ENCODE data around the gene CCNF.
"Not testable (repeated sequence)": the region's sequence is repeated elsewhere in the genome, so short reads cannot be mapped to it uniquely, and the experiment has no call there.

Gene CCNF

GRCh38 chr16:2476741-2477140 lies 47.5 kb downstream of the CCNF start:
- peak overlapping the region; percentile 76 for H3K4me3 Mint-ChIP-seq
- no peak overlapping the region for H3K27ac Mint-ChIP-seq
- peaks cover 21% of the 10 kb centered on the region for H3K4me1 Mint-ChIP-seq
- H3K9me3 Mint-ChIP-seq, result no peaks in the 10 kb centered on the region
- DNase-seq, result no peak
- H3K27me3 Mint-ChIP-seq (ENCODE audit: low read depth, poor library complexity), result peaks cover 26% of the 10 kb centered on the region
- H3K36me3 Mint-ChIP-seq (ENCODE audit: low read depth), result no peaks in the 10 kb centered on the region
- no peak for TF ChIP-seq CTCF (IDR thresholded peaks at IDR 0.05)

GRCh38 chr16:2477327-2477726 lies 48.1 kb downstream of the CCNF start:
- Mint-ChIP-seq H3K27me3 (ENCODE audit: low read depth, poor library complexity) (peaks cover 26% of the 10 kb centered on the region), H3K27ac (no peak overlapping the region), H3K36me3 (ENCODE audit: low read depth) (no peaks in the 10 kb centered on the region), H3K4me1 (peaks cover 26% of the 10 kb centered on the region), H3K4me3 (no peak overlapping the region), H3K9me3 (no peaks in the 10 kb centered on the region)
- no peak for DNase-seq
- no peak for TF ChIP-seq CTCF (IDR thresholded peaks at IDR 0.05)

GRCh38 chr16:2478279-2478678 lies 49.0 kb downstream of the CCNF start:
- peaks cover 26% of the 10 kb centered on the region for H3K27me3 Mint-ChIP-seq (ENCODE audit: low read depth, poor library complexity)
- H3K4me1 Mint-ChIP-seq, result peaks cover 30% of the 10 kb centered on the region
- H3K4me3 Mint-ChIP-seq, result no peak overlapping the region
- no peak for TF ChIP-seq CTCF (IDR thresholded peaks at IDR 0.05)
- no peak for DNase-seq
- no peak overlapping the region for H3K27ac Mint-ChIP-seq
- H3K9me3 Mint-ChIP-seq, result no peaks in the 10 kb centered on the region
- H3K36me3 Mint-ChIP-seq (ENCODE audit: low read depth), result no peaks in the 10 kb centered on the region

- H3K27me3 Mint-ChIP-seq (ENCODE audit: low read depth, poor library complexity), result peaks cover 26% of the 10 kb centered on the region
- H3K4me1 Mint-ChIP-seq, result peaks cover 45% of the 10 kb centered on the region
- not testable (repeated sequence) for H3K36me3 Mint-ChIP-seq (ENCODE audit: low read depth); H3K9me3 Mint-ChIP-seq; DNase-seq; H3K4me3 Mint-ChIP-seq
- H3K27ac Mint-ChIP-seq, result peak overlapping the region; percentile 48
These were observed 50.7 kb downstream of the CCNF start for GRCh38 chr16:2479996-2480395.

- no peak for DNase-seq
- peaks cover 49% of the 10 kb centered on the region for H3K4me1 Mint-ChIP-seq
- H3K36me3 Mint-ChIP-seq (ENCODE audit: low read depth), result no peaks in the 10 kb centered on the region
- no peak overlapping the region for H3K4me3 Mint-ChIP-seq
- TF ChIP-seq CTCF (IDR thresholded peaks at IDR 0.05), result no peak
- no peaks in the 10 kb centered on the region for H3K9me3 Mint-ChIP-seq
- H3K27me3 Mint-ChIP-seq (ENCODE audit: low read depth, poor library complexity), result peaks cover 23% of the 10 kb centered on the region
- peak overlapping the region; percentile 75 for H3K27ac Mint-ChIP-seq
These were observed 51.7 kb downstream of the CCNF start for GRCh38 chr16:2480948-2481347.

GRCh38 chr16:2481676-2482075 lies 52.4 kb downstream of the CCNF start:
- Mint-ChIP-seq H3K9me3 (no peaks in the 10 kb centered on the region), H3K4me1 (peaks cover 51% of the 10 kb centered on the region), H3K4me3 (no peak overlapping the region), H3K27me3 (ENCODE audit: low read depth, poor library complexity) (peaks cover 16% of the 10 kb centered on the region), H3K27ac (no peak overlapping the region), H3K36me3 (ENCODE audit: low read depth) (no peaks in the 10 kb centered on the region)
- no peak for DNase-seq
- TF ChIP-seq CTCF (IDR thresholded peaks at IDR 0.05), result no peak

All from nephron progenitor cell (in vitro differentiated cells).